HEK293 (cell line): ENCODE data around the gene CTDNEP1.

Experiments used
- ELK4 ChIP-seq: IDR thresholded peaks from 2 replicates; pipeline ENCODE4 v1.6.1; 2011; ENCODE audit warnings: mild to moderate bottlenecking, low read depth, low read length, borderline replicate concordance
- GLI4 ChIP-seq: fragments of 450-650 bp; formaldehyde crosslinking; IDR thresholded peaks from 2 replicates; pipeline ENCODE4 v1.5.1; 2016; ENCODE audit warnings: missing biosample characterization, missing genetic modification characterization
- GLIS1 ChIP-seq: fragments of 450-650 bp; formaldehyde crosslinking; IDR thresholded peaks from 2 replicates; pipeline ENCODE4 v1.5.1; 2016; ENCODE audit warnings: missing biosample characterization, missing genetic modification characterization
- GLIS2 ChIP-seq: fragments of 450-650 bp; formaldehyde crosslinking; IDR thresholded peaks from 2 replicates; pipeline ENCODE4 v1.5.1; 2016; ENCODE audit warnings: missing biosample characterization, missing genetic modification characterization
- TCF7L2 ChIP-seq: IDR thresholded peaks from 2 replicates; pipeline ENCODE4 v1.6.1; 2011; ENCODE audit warnings: low read depth, mild to moderate bottlenecking, inconsistent platforms, low read length, moderate library complexity, borderline replicate concordance
- ZBTB20 ChIP-seq: fragments of 450-650 bp; formaldehyde crosslinking; IDR thresholded peaks from 2 replicates; pipeline ENCODE4 v1.5.1; 2016; ENCODE audit warnings: missing biosample characterization, missing genetic modification characterization
- ZBTB8A ChIP-seq: fragments of 450-650 bp; formaldehyde crosslinking; IDR thresholded peaks from 2 replicates; pipeline ENCODE4 v1.5.1; 2016; ENCODE audit warnings: missing biosample characterization, missing genetic modification characterization
- ZNF140 ChIP-seq: fragments of 450-650 bp; formaldehyde crosslinking; IDR thresholded peaks from 2 replicates; pipeline ENCODE4 v1.5.1; 2016; ENCODE audit warnings: missing biosample characterization, missing genetic modification characterization
- ZNF223 ChIP-seq: fragments of 450-650 bp; formaldehyde crosslinking; IDR thresholded peaks from 2 replicates; pipeline ENCODE4 v1.5.1; 2016; ENCODE audit warnings: missing biosample characterization, missing genetic modification characterization
- ZNF26 ChIP-seq: fragments of 450-650 bp; formaldehyde crosslinking; IDR thresholded peaks from 2 replicates; pipeline ENCODE4 v1.5.1; 2016; ENCODE audit warnings: missing biosample characterization, missing genetic modification characterization
- ZNF266 ChIP-seq: fragments of 450-650 bp; formaldehyde crosslinking; IDR thresholded peaks from 2 replicates; pipeline ENCODE4 v1.5.1; 2016; ENCODE audit warnings: missing biosample characterization, missing genetic modification characterization, low read depth
- ZNF335 ChIP-seq: fragments of 450-650 bp; formaldehyde crosslinking; conservative IDR thresholded peaks from 2 replicates; pipeline ENCODE4 v1.5.1; 2016; ENCODE audit warnings: missing biosample characterization, missing genetic modification characterization
- ZNF350 ChIP-seq: fragments of 450-650 bp; formaldehyde crosslinking; IDR thresholded peaks from 2 replicates; pipeline ENCODE4 v1.5.0; 2017; ENCODE audit warnings: missing biosample characterization, mild to moderate bottlenecking, missing genetic modification characterization
- ZNF513 ChIP-seq: fragments of 450-650 bp; IDR thresholded peaks from 2 replicates; pipeline ENCODE4 v1.5.1; 2018; ENCODE audit warnings: missing biosample characterization, missing genetic modification characterization
- ZNF521 ChIP-seq: fragments of 450-650 bp; formaldehyde crosslinking; IDR thresholded peaks from 2 replicates; pipeline ENCODE4 v1.5.1; 2017; ENCODE audit warnings: missing biosample characterization, mild to moderate bottlenecking, missing genetic modification characterization
- ZNF548 ChIP-seq: fragments of 450-650 bp; formaldehyde crosslinking; IDR thresholded peaks from 2 replicates; pipeline ENCODE4 v1.5.1; 2016; ENCODE audit warnings: missing biosample characterization, missing genetic modification characterization
- ZNF558 ChIP-seq: fragments of 450-650 bp; formaldehyde crosslinking; IDR thresholded peaks from 2 replicates; pipeline ENCODE4 v1.5.1; 2016; ENCODE audit warnings: missing biosample characterization, missing genetic modification characterization
- ZNF600 ChIP-seq: fragments of 450-650 bp; formaldehyde crosslinking; IDR thresholded peaks from 2 replicates; pipeline ENCODE4 v1.5.1; 2016; ENCODE audit warnings: missing biosample characterization, missing genetic modification characterization
- ZNF791 ChIP-seq: fragments of 450-650 bp; formaldehyde crosslinking; IDR thresholded peaks from 2 replicates; pipeline ENCODE4 v1.5.1; 2016; ENCODE audit warnings: missing biosample characterization, missing genetic modification characterization
- TF ChIP-seq, protein P1 (sequence below): fragments of 450-650 bp; formaldehyde crosslinking; IDR thresholded peaks from 2 replicates; pipeline ENCODE4 v1.5.1; 2017; ENCODE audit warnings: missing biosample characterization, missing genetic modification characterization
- TF ChIP-seq, protein P2 (sequence below): fragments of 450-650 bp; formaldehyde crosslinking; IDR thresholded peaks from 2 replicates; pipeline ENCODE4 v1.5.1; 2016; ENCODE audit warnings: missing biosample characterization, missing genetic modification characterization
- TF ChIP-seq, protein P3 (sequence below): fragments of 450-650 bp; formaldehyde crosslinking; IDR thresholded peaks from 2 replicates; pipeline ENCODE4 v1.5.1; 2016; ENCODE audit warnings: missing biosample characterization, missing genetic modification characterization
- TF ChIP-seq, protein P4 (sequence below): sonication (generic); formaldehyde crosslinking; IDR thresholded peaks from 2 replicates; pipeline ENCODE4 v1.8.1; 2022; ENCODE audit warnings: mild to moderate bottlenecking, moderate library complexity, missing genetic modification reagents

CTDNEP1 gene

DNA sequence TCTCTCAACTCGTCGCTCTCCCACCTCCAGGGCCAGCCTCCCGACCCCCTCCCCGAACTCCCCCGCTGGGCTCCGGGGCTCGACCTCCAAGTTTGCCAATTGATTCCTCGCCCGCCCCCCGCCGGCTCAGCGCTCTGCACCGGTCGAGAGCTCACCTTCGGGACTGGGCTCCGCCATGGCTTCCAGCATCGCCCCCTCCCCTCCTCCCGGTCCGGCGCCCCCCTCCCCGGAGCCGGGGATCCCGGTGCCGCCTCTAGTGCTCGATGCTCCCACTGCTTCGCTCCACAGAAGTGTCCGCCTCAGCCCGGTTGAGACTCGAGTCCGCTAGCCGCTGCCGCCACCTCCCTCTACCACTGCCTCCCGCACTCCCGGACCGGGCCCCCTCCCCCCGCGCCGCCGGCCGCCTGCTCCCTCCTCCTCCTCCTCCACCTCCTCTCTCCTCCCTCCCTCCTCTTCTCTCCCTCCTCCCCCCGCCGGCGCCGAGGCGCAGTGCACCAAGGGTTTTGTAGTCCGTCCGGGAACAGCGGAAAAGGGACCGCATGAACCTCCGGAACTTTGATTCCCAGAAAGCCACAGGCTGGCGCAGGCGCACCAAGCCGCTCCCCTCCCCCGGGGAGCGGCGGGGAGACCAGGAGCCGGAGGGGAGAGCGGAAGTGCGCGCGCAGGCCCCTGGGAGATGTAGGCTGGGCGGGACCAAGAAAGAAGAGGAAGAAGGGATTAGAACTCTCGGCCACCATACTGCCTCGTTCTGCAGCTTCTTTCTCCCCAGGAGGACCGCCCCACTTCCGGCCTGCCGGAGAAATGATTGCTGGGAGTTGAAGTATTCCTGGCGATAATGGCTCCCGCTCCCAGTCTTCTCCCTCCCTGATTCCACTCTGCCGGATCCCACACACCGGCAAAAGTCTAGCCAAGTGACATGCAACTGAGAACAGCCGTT lies 12.2 kb downstream of the CTDNEP1 start, which contains the start of gene PHF23 (continued):
- TF ChIP-seq ZNF26 (tag by site-specific recombination) (no peak), ELK4 (peak; percentile 74; the same call in 1 of the 2 replicates), ZBTB20 (tag by site-specific recombination) (peak; percentile 65; the same call in 1 of the 2 replicates), ZNF266 (no peak), ZNF335 (tag by site-specific recombination) (peak; percentile 79), GLIS1 (tag by site-specific recombination) (peak; percentile 80), ZNF140 (no peak), ZNF548 (no peak), GLIS2 (tag by site-specific recombination) (peak; percentile 87), ZNF791 (tag by site-specific recombination) (no peak), TCF7L2 (no peak), ZNF558 (tag by site-specific recombination) (no peak), ZBTB8A (tag by site-specific recombination) (peak; percentile 35), ZNF350 (tag by site-specific recombination) (no peak), ZNF513 (tag by site-specific recombination) (peak; percentile 99), ZNF600 (peak; percentile 78), ZNF223 (tag by site-specific recombination) (peak; percentile 66; the same call in 1 of the 2 replicates), ZNF521 (tag by site-specific recombination) (no peak), GLI4 (tag by site-specific recombination) (0 out of 2 replicates have a peak, but pooled peaks have one; percentile 23)
- TF ChIP-seq, protein P1, sequence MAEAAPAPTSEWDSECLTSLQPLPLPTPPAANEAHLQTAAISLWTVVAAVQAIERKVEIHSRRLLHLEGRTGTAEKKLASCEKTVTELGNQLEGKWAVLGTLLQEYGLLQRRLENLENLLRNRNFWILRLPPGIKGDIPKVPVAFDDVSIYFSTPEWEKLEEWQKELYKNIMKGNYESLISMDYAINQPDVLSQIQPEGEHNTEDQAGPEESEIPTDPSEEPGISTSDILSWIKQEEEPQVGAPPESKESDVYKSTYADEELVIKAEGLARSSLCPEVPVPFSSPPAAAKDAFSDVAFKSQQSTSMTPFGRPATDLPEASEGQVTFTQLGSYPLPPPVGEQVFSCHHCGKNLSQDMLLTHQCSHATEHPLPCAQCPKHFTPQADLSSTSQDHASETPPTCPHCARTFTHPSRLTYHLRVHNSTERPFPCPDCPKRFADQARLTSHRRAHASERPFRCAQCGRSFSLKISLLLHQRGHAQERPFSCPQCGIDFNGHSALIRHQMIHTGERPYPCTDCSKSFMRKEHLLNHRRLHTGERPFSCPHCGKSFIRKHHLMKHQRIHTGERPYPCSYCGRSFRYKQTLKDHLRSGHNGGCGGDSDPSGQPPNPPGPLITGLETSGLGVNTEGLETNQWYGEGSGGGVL: peak; percentile 100
- TF ChIP-seq, protein P2, sequence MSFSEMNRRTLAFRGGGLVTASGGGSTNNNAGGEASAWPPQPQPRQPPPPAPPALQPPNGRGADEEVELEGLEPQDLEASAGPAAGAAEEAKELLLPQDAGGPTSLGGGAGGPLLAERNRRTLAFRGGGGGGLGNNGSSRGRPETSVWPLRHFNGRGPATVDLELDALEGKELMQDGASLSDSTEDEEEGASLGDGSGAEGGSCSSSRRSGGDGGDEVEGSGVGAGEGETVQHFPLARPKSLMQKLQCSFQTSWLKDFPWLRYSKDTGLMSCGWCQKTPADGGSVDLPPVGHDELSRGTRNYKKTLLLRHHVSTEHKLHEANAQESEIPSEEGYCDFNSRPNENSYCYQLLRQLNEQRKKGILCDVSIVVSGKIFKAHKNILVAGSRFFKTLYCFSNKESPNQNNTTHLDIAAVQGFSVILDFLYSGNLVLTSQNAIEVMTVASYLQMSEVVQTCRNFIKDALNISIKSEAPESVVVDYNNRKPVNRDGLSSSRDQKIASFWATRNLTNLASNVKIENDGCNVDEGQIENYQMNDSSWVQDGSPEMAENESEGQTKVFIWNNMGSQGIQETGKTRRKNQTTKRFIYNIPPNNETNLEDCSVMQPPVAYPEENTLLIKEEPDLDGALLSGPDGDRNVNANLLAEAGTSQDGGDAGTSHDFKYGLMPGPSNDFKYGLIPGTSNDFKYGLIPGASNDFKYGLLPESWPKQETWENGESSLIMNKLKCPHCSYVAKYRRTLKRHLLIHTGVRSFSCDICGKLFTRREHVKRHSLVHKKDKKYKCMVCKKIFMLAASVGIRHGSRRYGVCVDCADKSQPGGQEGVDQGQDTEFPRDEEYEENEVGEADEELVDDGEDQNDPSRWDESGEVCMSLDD (tag by site-specific recombination): peak; percentile 73
- TF ChIP-seq, protein P3, sequence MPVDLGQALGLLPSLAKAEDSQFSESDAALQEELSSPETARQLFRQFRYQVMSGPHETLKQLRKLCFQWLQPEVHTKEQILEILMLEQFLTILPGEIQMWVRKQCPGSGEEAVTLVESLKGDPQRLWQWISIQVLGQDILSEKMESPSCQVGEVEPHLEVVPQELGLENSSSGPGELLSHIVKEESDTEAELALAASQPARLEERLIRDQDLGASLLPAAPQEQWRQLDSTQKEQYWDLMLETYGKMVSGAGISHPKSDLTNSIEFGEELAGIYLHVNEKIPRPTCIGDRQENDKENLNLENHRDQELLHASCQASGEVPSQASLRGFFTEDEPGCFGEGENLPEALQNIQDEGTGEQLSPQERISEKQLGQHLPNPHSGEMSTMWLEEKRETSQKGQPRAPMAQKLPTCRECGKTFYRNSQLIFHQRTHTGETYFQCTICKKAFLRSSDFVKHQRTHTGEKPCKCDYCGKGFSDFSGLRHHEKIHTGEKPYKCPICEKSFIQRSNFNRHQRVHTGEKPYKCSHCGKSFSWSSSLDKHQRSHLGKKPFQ (tag by site-specific recombination): no peak
- TF ChIP-seq, protein P4, sequence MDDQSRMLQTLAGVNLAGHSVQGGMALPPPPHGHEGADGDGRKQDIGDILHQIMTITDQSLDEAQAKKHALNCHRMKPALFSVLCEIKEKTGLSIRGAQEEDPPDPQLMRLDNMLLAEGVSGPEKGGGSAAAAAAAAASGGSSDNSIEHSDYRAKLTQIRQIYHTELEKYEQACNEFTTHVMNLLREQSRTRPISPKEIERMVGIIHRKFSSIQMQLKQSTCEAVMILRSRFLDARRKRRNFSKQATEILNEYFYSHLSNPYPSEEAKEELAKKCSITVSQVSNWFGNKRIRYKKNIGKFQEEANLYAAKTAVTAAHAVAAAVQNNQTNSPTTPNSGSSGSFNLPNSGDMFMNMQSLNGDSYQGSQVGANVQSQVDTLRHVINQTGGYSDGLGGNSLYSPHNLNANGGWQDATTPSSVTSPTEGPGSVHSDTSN (CRISPR knock-in tag): no peak
